Pancreas (tissue), 10 donors: ENCODE measurements around the gene HCN1. TPM values are rescaled to one million over a fixed set of nuclear protein-coding genes. Genes with fewer than 3 reads are reported as not detected.
"Not testable (repeated sequence)": the region's sequence is repeated elsewhere in the genome, so short reads cannot be mapped to it uniquely, and the experiment has no call there.

ENCODE experiments used
- ATAC-seq, 4 donors: fragments of 200-7000 bp; cut with Tn5 transposase; one replicate each; pipeline versions ENCODE4 v1.8.0 to v1.9.1; 2020; ENCODE audit warnings: mild to moderate bottlenecking in 4 of 4, moderate library complexity in 4 of 4
- DNase-seq, 6 donors: peaks; one replicate each; pipeline ENCODE4 v3.0.0-alpha.2; 2020
- FAIRE-seq: peaks from 2 replicates; lab custom pipeline; 2012; peaks lifted over from hg19 to GRCh38; lab: Jason Lieb, UNC
- H3K27ac ChIP-seq, 4 donors: fragments of 200-600 bp; sonication (generic); 1 replicate in 3 of 4; 2 replicates in 1 of 4; pipeline versions ENCODE4 v1.5.0 to v1.8.0; 2020
- H3K27me3 ChIP-seq, 4 donors: fragments of 200-600 bp; one replicate each; pipeline ENCODE4 v1.8.0; 2021
- H3K36me3 ChIP-seq, 3 donors: fragments of 200-600 bp; sonication (generic) in 1 of 3; one replicate each; pipeline versions ENCODE4 v1.5.0 to v1.8.0; 2020 to 2021
- H3K4me1 ChIP-seq, 3 donors: fragments of 200-600 bp; one replicate each; pipeline ENCODE4 v1.8.0; 2021
- H3K4me3 ChIP-seq, 4 donors: fragments of 200-600 bp; sonication (generic) in 2 of 4; one replicate each; pipeline versions ENCODE4 v1.5.0 to v1.8.0; 2020 to 2021
- H3K9me3 ChIP-seq, 4 donors: fragments of 200-600 bp; one replicate each; pipeline ENCODE4 v1.8.0; 2021
- WGBS, 2 donors: extraction: QIAGEN DNeasy Blood & Tissue Kit; methylation state at CpG; one replicate each; pipeline ENCODE4 v1.1.7; 2013; 5-methylcytosine and 5-hydroxymethylcytosine counted together
- intact Hi-C, 3 donors: fragments of 100-400 bp; cut with DNase I; formaldehyde crosslinking; loops; one replicate each; pipeline versions ENCODE4 v1.11.1 to v1.14.2; 2022
- polyA plus RNA-seq, 2 donors: library from polyadenylated mRNA; stranded (reverse); fragments of 200-250 nt; gene quantifications; one replicate each; pipeline ENCODE4 v1.2.3, GENCODE V29; 2013
- total RNA-seq, 6 donors: library from RNA; stranded (reverse); fragmentation: NEBNext Ultra II Directional in 4 of 6; extraction: Animal tissue kit (Norgen Biotek cat#: 25700) in 4 of 6; gene quantifications; one replicate each; pipeline versions ENCODE4 v1.2.1 to v1.2.4, GENCODE V29; 2021 to 2023
- TF ChIP-seq, protein P1 (sequence below), 4 donors: fragments of 200-600 bp; sonication (generic) in 3 of 4; IDR thresholded peaks; one replicate each; pipeline versions ENCODE4 v1.5.0 to v1.8.0; 2021; ENCODE audit warnings: antibody characterized with exemption in 4 of 4
- donor health status: healthy with polysubstance abuse.
- donor health status: DM: no; HTN: no; CAD: no; lungs with moderate emphysema.
- donor health status: DM: no; HTN: no; CAD: no.
- donor health status: control.
- donor health status: control.
- donor health status: Bipolar disorder and iron deficiency.
- donor health status: DM: yes; HTN: yes; CAD: no.
- donor health status: DM: no; HTN: no; CAD: no.
- donor health status: DM: no; HTN: no; CAD: no.
- donor health status: DM: yes; HTN: yes; CAD: no.

Gene HCN1
- total and polyA plus RNA-seq, 8 donors = 0.08 to 1.5 (median 0.33) TPM

DNA sequence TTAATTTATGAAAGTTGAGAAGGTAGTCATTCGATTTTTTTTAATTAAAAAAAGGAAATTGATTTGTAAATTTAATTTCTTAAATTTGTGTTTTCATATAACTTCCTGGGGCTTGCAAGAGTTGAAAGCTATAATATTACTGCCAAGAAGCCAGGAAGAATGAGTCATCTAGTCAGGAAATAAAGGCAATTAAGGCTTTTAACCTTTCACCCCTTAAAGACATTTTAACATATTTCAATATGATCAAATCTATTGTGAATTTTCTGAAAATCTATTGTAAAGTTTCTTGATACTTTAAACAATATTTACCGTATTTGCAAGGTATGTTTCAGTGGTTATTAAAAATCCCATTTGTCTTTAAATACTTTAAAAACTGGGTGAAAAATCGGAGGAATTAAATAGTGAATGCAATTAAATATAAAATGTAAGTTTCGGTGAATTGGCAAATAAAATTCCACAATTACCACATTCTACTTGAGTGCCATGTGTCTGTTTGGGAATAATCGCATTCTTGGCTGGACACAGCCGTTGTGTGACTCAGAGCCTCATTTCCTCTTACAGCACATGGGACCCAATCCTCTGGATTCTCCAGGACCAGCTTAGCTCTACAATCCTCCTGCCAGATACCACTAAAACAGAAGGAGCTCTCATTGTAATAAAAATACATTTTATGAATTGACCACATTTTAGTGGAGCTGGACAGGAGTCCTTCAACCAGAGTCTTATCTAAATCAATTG, 310.7 kb downstream of the HCN1 start:
- FAIRE-seq = no peak
- H3K27me3 ChIP-seq = no peaks in the 10 kb centered on the region
- intact Hi-C loops = no loop called here
- no peaks in the 10 kb centered on the region for H3K36me3 ChIP-seq
- DNase-seq = no peak
- 82 to 84% methylated on average over 6 of the region's 6 CpGs for WGBS, 2 donors
- no peaks in the 10 kb centered on the region for H3K4me1 ChIP-seq
- H3K27ac ChIP-seq = no peak overlapping the region
- no peak overlapping the region for H3K4me3 ChIP-seq
- H3K9me3 ChIP-seq = no peaks in the 10 kb centered on the region
- TF ChIP-seq, protein P1, sequence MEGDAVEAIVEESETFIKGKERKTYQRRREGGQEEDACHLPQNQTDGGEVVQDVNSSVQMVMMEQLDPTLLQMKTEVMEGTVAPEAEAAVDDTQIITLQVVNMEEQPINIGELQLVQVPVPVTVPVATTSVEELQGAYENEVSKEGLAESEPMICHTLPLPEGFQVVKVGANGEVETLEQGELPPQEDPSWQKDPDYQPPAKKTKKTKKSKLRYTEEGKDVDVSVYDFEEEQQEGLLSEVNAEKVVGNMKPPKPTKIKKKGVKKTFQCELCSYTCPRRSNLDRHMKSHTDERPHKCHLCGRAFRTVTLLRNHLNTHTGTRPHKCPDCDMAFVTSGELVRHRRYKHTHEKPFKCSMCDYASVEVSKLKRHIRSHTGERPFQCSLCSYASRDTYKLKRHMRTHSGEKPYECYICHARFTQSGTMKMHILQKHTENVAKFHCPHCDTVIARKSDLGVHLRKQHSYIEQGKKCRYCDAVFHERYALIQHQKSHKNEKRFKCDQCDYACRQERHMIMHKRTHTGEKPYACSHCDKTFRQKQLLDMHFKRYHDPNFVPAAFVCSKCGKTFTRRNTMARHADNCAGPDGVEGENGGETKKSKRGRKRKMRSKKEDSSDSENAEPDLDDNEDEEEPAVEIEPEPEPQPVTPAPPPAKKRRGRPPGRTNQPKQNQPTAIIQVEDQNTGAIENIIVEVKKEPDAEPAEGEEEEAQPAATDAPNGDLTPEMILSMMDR (IDR thresholded peaks at IDR 0.05) = no peak
- ATAC-seq = peak in 1 of 4 donors; percentile 32

DNA sequence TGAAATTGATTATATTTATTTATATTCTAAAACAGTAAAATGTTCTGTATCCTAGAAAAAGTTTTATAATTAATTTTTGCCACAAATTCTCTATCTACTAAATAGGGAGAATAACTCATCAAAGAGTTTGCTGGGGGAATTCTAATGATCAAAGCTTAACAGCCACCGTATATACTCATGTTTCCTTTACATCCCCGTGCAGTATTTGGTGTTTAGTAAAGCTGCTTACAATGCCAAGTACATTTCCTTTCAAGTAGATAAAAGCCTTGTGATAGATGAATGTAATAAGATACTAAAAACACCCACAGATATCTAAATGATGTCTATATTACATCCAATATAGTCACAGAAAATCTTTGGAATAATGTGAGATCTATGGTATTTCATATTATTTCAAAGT, 312.2 kb downstream of the HCN1 start:
- TF ChIP-seq, protein P1 (IDR thresholded peaks at IDR 0.05) = no peak
- ATAC-seq (no peak), DNase-seq (no peak), FAIRE-seq (no peak)
- Histone ChIP-seq H3K9me3 (no peaks in the 10 kb centered on the region), H3K27me3 (no peaks in the 10 kb centered on the region), H3K4me3 (no peak overlapping the region), H3K4me1 (no peaks in the 10 kb centered on the region), H3K27ac (no peak overlapping the region), H3K36me3 (no peaks in the 10 kb centered on the region)
- 52 to 56% methylated on average over 2 of the region's 2 CpGs for WGBS, 2 donors
- intact Hi-C loops = no loop called here

DNA sequence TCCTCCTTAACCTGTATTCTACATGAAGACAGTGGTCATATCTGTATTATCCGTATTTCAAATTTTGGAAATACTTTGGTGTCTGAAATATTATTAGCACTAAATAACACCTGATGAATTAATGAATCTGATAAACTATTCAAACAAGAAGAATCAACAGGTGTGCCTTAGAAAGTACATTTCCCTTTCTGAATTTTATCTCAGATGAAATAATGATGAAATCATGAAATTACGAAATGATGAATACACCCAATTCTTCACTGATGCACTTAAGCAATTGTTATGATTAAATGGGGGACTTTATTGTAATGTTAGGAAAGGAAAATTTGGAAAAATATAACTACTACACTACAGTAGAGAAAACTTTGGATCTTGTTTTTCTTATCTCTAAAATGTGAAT, 313.6 kb downstream of the HCN1 start:
- FAIRE-seq (no peak), DNase-seq (no peak), ATAC-seq (no peak)
- Histone ChIP-seq H3K9me3 (no peaks in the 10 kb centered on the region), H3K4me3 (no peak overlapping the region), H3K27ac (no peak overlapping the region), H3K36me3 (no peaks in the 10 kb centered on the region), H3K4me1 (no peaks in the 10 kb centered on the region), H3K27me3 (no peaks in the 10 kb centered on the region)
- 83 to 85% methylated on average over 2 of the region's 2 CpGs for WGBS, 2 donors
- intact Hi-C loops = no loop called here
- TF ChIP-seq, protein P1 (IDR thresholded peaks at IDR 0.05) = no peak

DNA sequence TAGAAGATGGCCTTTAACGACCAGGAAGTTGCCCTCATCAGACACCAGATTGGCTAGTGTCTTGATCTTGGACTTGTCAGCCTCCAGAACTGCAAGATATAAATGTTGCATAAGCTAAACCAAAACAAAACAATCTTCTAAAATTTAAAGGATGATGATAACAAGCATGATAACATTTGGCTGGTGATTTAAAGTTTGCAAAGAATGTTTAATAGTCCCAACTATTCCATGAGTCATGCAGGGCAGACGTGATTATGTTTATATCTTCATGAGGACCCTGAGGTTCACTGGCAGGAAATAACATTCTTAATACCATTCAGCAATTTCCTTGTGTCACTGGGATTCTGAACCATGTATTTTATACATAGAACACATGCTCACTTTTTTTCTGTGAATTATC, 319.8 kb downstream of the HCN1 start:
- ATAC-seq (no peak), FAIRE-seq (no peak), DNase-seq (no peak)
- intact Hi-C loops = no loop called here
- H3K27me3 ChIP-seq = no peaks in the 10 kb centered on the region
- 70 to 72% methylated on average over 2 of the region's 2 CpGs for WGBS, 2 donors
- no peaks in the 10 kb centered on the region for H3K4me1 ChIP-seq
- no peak overlapping the region for H3K4me3 ChIP-seq
- H3K9me3 ChIP-seq = no peaks in the 10 kb centered on the region
- TF ChIP-seq, protein P1 (IDR thresholded peaks at IDR 0.05) = no peak
- no peaks in the 10 kb centered on the region for H3K36me3 ChIP-seq
- H3K27ac ChIP-seq = no peak overlapping the region

DNA sequence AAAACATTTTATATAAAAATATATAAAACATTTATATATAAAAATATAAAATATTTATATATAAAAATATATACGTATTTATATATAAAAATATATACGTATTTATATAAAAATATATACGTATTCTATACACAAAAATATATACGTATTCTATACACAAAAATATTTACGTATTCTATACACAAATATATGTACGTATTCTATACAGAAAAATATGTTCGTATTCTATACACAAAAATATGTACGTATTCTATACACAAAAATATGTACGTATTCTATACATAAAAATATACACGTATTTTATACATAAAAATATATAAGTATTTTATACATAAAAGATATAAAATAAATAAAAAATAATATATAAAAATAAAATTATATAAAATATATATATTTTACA, 323.6 kb downstream of the HCN1 start:
- TF ChIP-seq, protein P1 (IDR thresholded peaks at IDR 0.05) = no peak

DNA sequence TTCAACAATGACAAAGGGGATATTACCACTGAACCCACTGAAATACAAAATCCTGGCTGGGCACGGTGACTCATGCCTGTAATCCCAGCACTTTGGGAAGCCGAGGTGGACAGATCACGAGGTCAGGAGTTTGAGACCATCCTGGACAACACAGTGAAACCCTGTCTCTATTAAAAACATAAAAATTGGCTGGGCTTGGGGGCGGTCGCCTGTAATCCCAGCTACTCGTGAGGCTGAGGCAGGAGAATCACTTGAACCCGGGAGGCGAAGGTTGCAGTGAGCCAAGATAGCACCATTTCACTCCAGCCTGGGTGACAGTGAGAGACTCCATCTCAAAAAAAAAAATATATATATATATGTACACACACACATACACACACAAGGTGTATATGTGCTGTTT, 324.8 kb downstream of the HCN1 start:
- ATAC-seq, H3K4me1 ChIP-seq, intact Hi-C loops, H3K4me3 ChIP-seq, H3K27ac ChIP-seq, H3K27me3 ChIP-seq, DNase-seq, FAIRE-seq, H3K36me3 ChIP-seq, H3K9me3 ChIP-seq: not testable (repeated sequence)
- 95 to 96% methylated on average over 8 of the region's 8 CpGs for WGBS, 2 donors

More for the DNA sequence above, 323.6 kb downstream of the HCN1 start:
- Histone ChIP-seq H3K4me1 (no peaks in the 10 kb centered on the region), H3K27me3 (no peaks in the 10 kb centered on the region), H3K27ac (no peak overlapping the region), H3K4me3 (no peak overlapping the region), H3K36me3 (no peaks in the 10 kb centered on the region), H3K9me3 (no peaks in the 10 kb centered on the region)
- no peak for FAIRE-seq
- 82 to 92% methylated on average over 10 of the region's 10 CpGs for WGBS, 2 donors
- intact Hi-C loops = no loop called here
- DNase-seq = no peak
- no peak for ATAC-seq
